K562 (cell line): ENCODE results near the gene YBX2. TPM values are rescaled to one million over a fixed set of nuclear protein-coding genes. Genes with fewer than 3 reads are reported as not detected.
A peak's percentile ranks its signal among the peaks of the same experiment; 100 is the strongest.

Source experiments
- FOXK2 ChIP-seq, 2 experiments: fragments of 450-650 bp; IDR thresholded peaks in 1 of 2; conservative IDR thresholded peaks in 1 of 2; 2 replicates each; pipeline ENCODE4 v1.6.1; 2016; ENCODE audit warnings: low read depth in 2 of 2, mild to moderate bottlenecking in 1 of 2
- HDAC3 ChIP-seq: fragments of 450-650 bp; IDR thresholded peaks from 2 replicates; pipeline ENCODE4 v1.6.1; 2018; ENCODE audit warnings: borderline replicate concordance, mild to moderate bottlenecking, moderate library complexity; ENCODE audit not compliant: partially characterized antibody
- MAFK ChIP-seq: IDR thresholded peaks from 2 replicates; pipeline ENCODE4 v1.6.1; 2011; ENCODE audit warnings: low read length, improper control_type of control experiment
- MBD1 ChIP-seq: fragments of 250-450 bp; sonication (Bioruptor Pico); IDR thresholded peaks from 2 replicates; pipeline ENCODE4 v1.8.0; 2022; ENCODE audit warnings: inconsistent platforms
- MXI1 ChIP-seq: IDR thresholded peaks from 2 replicates; pipeline ENCODE4 v1.6.1; 2011; ENCODE audit warnings: low read depth, mild to moderate bottlenecking, improper control_type of control experiment, low read length
- NFIC ChIP-seq: fragments of 450-650 bp; IDR thresholded peaks from 2 replicates; pipeline ENCODE4 v1.6.1; 2017; ENCODE audit warnings: mild to moderate bottlenecking, inconsistent platforms
- PCBP1 ChIP-seq: fragments of 200-400 bp; formaldehyde crosslinking; IDR thresholded peaks from 2 replicates; pipeline ENCODE4 v1.6.1; 2018; ENCODE audit warnings: mild to moderate bottlenecking, low read depth, low read length; ENCODE audit not compliant: poor library complexity, severe bottlenecking
- POLR2A ChIP-seq: fragments of 450-650 bp; conservative IDR thresholded peaks from 2 replicates; pipeline ENCODE4 v1.6.1; 2016
- POLR2G ChIP-seq: fragments of 200-400 bp; formaldehyde crosslinking; IDR thresholded peaks from 2 replicates; pipeline ENCODE4 v1.6.1; 2017; ENCODE audit warnings: low read depth, mild to moderate bottlenecking, antibody characterized with exemption, low read length, moderate library complexity
- SAP30 ChIP-seq: fragments of 200-600 bp; sonication (generic); IDR thresholded peaks from 2 replicates; pipeline ENCODE4 v1.6.1; 2012; ENCODE audit warnings: borderline replicate concordance, low read depth, mild to moderate bottlenecking, moderate library complexity, low read length, control low read depth, inconsistent platforms; ENCODE audit not compliant: insufficient read depth, poor library complexity, severe bottlenecking
- SUPT5H ChIP-seq: fragments of 450-650 bp; IDR thresholded peaks from 2 replicates; pipeline ENCODE4 v1.6.1; 2016
- TFAP4 ChIP-seq: sonication (generic); formaldehyde crosslinking; IDR thresholded peaks from 2 replicates; pipeline ENCODE4 v1.8.0; 2022; ENCODE audit warnings: missing genetic modification reagents, mild to moderate bottlenecking, moderate library complexity, borderline replicate concordance
- USF2 ChIP-seq: sonication (generic); formaldehyde crosslinking; IDR thresholded peaks from 2 replicates; pipeline ENCODE4 v1.5.0; 2020; ENCODE audit warnings: missing genetic modification reagents
- YY1 ChIP-seq, 3 experiments: IDR thresholded peaks; 2 replicates each; pipeline ENCODE4 v1.6.1; 2011; ENCODE audit warnings: low read length in 2 of 3, mild to moderate bottlenecking in 2 of 3, moderate library complexity in 2 of 3, borderline replicate concordance in 1 of 3, control low read depth in 1 of 3, low read depth in 1 of 3; ENCODE audit not compliant: insufficient read depth in 3 of 3, insufficient replicate concordance in 2 of 3, control insufficient read depth in 1 of 3, insufficient read length in 1 of 3; ENCODE audit errors: extremely low read depth in 1 of 3
- ZC3H4 ChIP-seq: sonication (generic); formaldehyde crosslinking; IDR thresholded peaks from 2 replicates; pipeline ENCODE4 v1.9.0; 2021; ENCODE audit warnings: missing genetic modification reagents, borderline replicate concordance
- ZNF24 ChIP-seq: fragments of 450-650 bp; IDR thresholded peaks from 2 replicates; pipeline ENCODE4 v1.6.1; 2016
- ZNF639 ChIP-seq, 2 experiments: fragments of 200-800 bp in 1 of 2; sonication (Bioruptor generic) in 1 of 2; sonication (generic) in 1 of 2; formaldehyde crosslinking in 1 of 2; IDR thresholded peaks in 1 of 2; conservative IDR thresholded peaks in 1 of 2; 2 replicates each; pipeline versions ENCODE4 v1.5.0 to v1.6.1; 2016 to 2020; ENCODE audit warnings: missing compliant biosample characterization in 1 of 2, missing genetic modification characterization in 1 of 2, missing genetic modification reagents in 1 of 2
- ZNF740 ChIP-seq, 3 experiments: fragments of 200-800 bp in 1 of 3; sonication (Bioruptor generic) in 1 of 3; sonication (generic) in 1 of 3; formaldehyde crosslinking in 1 of 3; IDR thresholded peaks; 2 replicates each; pipeline versions ENCODE4 v1.6.1 to v1.8.0; 2016 to 2022; ENCODE audit warnings: mild to moderate bottlenecking in 2 of 3, missing compliant biosample characterization in 2 of 3, missing genetic modification characterization in 2 of 3, missing genetic modification reagents in 1 of 3
- polyA plus RNA-seq, 8 experiments: library from polyadenylated mRNA; depleted of rRNA in 4 of 8; stranded (reverse) in 5 of 8; unstranded in 3 of 8; fragments of >200 nt; fragmentation: Nextera tagmentation in 2 of 8; fragmentation: Illumina TruSeq in 1 of 8; extraction: Ambion mirVana in 2 of 8; extraction: Trizol in 1 of 8; gene quantifications; 2 replicates each; pipeline versions ENCODE4 v1.2.1 to v1.2.3, GENCODE V29; 2011 to 2014; ENCODE audit warnings: inconsistent platforms in 1 of 8, missing spikeins in 1 of 8
- total RNA-seq, 7 experiments: library from RNA; depleted of rRNA in 6 of 7; stranded (reverse); fragments of >200 nt in 6 of 7; fragmentation: Illumina TruSeq in 2 of 7; extraction: Trizol in 2 of 7; gene quantifications; 2 replicates each; pipeline versions ENCODE4 v1.2.1 to v1.2.3, GENCODE V29; 2011 to 2021; ENCODE audit warnings: low replicate concordance in 1 of 7

YBX2 gene
- total and polyA plus RNA-seq, 9 of the 15 experiments (the other 6 are each of a cell fraction or from before 2014, with no cell fraction given) = 0.03 to 0.59 (median 0.27) TPM; not detected in 6

GRCh38 chr17:7241783-7242716, 52.4 kb downstream of the YBX2 start, which contains the start of gene GABARAP (continued):
- peak; percentile 84 for TF ChIP-seq ZNF740 (CRISPR knock-in tag; IDR thresholded peaks at IDR 0.05)
- TF ChIP-seq ZNF740 (tag; IDR thresholded peaks at IDR 0.05) = peak in 1 of 2 experiments; percentile 96; a peak in 2 of 4 replicates
- peak; percentile 100 for TF ChIP-seq HDAC3
- TF ChIP-seq TFAP4 (CRISPR knock-in tag) = peak; percentile 53
- 0 out of 2 replicates have a peak, but pooled peaks have one; percentile 10 for TF ChIP-seq POLR2A
- peak; percentile 34; the same call in 1 of the 2 replicates for TF ChIP-seq USF2 (CRISPR knock-in tag)
- TF ChIP-seq PCBP1 = peak; percentile 66
- TF ChIP-seq YY1 (IDR thresholded peaks at IDR 0.05; ENCODE audit: borderline replicate concordance in 1 of 3, control insufficient read depth in 1 of 3, extremely low read depth in 1 of 3, insufficient read depth in 3 of 3, insufficient read length in 1 of 3, insufficient replicate concordance in 2 of 3, low read depth in 1 of 3, low read length in 2 of 3) = no peak
- TF ChIP-seq POLR2G = peak; percentile 83
- TF ChIP-seq MBD1 = no peak
- TF ChIP-seq ZNF24 = peak; percentile 99
- TF ChIP-seq MXI1 = 0 out of 2 replicates have a peak, but pooled peaks have one; percentile 3
- peak in 1 of 2 experiments; percentile 31; a peak in 1 of 4 replicates for TF ChIP-seq ZNF639 (CRISPR knock-in tag; conservative IDR thresholded peaks at IDR 0.05 in 1 of 2, IDR thresholded peaks at IDR 0.05 in 1 of 2)
- TF ChIP-seq SUPT5H = peak; percentile 17; the same call in 1 of the 2 replicates
- TF ChIP-seq FOXK2 (conservative IDR thresholded peaks at IDR 0.05 in 1 of 2, IDR thresholded peaks at IDR 0.05 in 1 of 2; ENCODE audit: low read depth in 2 of 2) = peak in 1 of 2 experiments; percentile 50; a peak in 1 of 4 replicates
- no peak for TF ChIP-seq MAFK
- TF ChIP-seq ZC3H4 (CRISPR knock-in tag) = peak; percentile 25; the same call in 1 of the 2 replicates
- TF ChIP-seq SAP30 = peak; percentile 83
- TF ChIP-seq NFIC = peak; percentile 78
